ENCODE data around the gene TIPRL. TPM values are rescaled to one million over a fixed set of nuclear protein-coding genes. Genes with fewer than 3 reads are reported as not detected.
A peak's percentile ranks its signal among the peaks of the same experiment; 100 is the strongest.

Gene TIPRL
- total RNA-seq, result 10 to 100 TPM; 19.3 to 25.7 (median 21.7) TPM

DNA sequence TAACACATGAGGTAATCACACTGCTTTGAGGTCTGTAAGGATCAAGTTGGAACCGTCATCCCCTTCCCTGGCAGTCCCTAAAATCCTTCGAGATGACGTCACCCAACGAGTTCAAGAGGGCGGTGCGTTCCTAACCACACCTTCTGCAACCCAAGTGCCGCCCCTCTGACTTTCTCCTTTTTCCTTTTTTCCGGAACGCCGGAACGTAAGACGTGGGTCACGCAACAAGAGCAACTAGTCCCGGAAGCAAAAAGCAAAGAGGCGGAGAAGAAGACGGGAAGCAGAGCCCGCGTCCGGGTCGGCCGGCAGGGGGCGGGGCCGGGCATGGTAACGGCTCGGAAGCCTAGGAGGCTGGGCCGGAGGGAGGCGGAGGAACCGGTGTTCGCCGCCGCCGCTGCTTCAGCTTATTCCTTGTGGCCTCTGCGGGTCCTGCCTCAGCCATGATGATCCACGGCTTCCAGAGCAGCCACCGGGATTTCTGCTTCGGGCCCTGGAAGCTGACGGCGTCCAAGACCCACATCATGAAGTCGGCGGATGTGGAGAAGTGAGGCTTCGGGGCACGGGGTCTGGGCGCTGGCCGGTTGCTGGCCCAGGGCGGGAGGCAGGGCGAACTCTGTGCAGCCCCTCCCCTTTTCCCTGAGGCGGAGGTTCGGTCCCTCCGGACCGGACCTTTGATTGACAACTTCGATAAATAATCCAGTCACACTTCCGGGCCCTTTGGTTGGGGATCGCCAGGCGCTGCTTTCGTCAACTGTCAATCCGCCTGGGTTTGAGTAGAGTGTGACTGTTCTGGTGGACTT is at the start of gene TIPRL:
TSS of gene TIPRL (plus strand) at position 325 of the 800 bp plus-strand sequence. CDS start at position 441, 116 bp downstream.
- TF ChIP-seq POLR2A (IDR thresholded peaks at IDR 0.05), result peak; percentile 27 to 84
- TF ChIP-seq, protein P1, sequence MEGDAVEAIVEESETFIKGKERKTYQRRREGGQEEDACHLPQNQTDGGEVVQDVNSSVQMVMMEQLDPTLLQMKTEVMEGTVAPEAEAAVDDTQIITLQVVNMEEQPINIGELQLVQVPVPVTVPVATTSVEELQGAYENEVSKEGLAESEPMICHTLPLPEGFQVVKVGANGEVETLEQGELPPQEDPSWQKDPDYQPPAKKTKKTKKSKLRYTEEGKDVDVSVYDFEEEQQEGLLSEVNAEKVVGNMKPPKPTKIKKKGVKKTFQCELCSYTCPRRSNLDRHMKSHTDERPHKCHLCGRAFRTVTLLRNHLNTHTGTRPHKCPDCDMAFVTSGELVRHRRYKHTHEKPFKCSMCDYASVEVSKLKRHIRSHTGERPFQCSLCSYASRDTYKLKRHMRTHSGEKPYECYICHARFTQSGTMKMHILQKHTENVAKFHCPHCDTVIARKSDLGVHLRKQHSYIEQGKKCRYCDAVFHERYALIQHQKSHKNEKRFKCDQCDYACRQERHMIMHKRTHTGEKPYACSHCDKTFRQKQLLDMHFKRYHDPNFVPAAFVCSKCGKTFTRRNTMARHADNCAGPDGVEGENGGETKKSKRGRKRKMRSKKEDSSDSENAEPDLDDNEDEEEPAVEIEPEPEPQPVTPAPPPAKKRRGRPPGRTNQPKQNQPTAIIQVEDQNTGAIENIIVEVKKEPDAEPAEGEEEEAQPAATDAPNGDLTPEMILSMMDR (IDR thresholded peaks at IDR 0.05), result peak; percentile 43 to 68 (median 54)
- Histone ChIP-seq H3K36me3 (no peaks in the 10 kb centered on the region), H3K4me1 (peaks cover 7 to 10% of the 10 kb centered on the region in 2 donors), H3K4me3 (replicated peaks in 1 of 3) (peak within 1 kb of the TSS; percentile 46 to 87 (median 69)), H3K27ac (peak within 1 kb of the TSS; percentile 77 to 91 (median 86)), H3K27me3 (no peaks in the 10 kb centered on the region), H3K9me3 (no peaks in the 10 kb centered on the region)
- WGBS, 2 donors, result 0% methylated on average over 36 to 46 of the region's 56 CpGs
- intact Hi-C loops (cut with DNase I), result no loop called here
- peak; percentile 97 for DNase-seq

DNA sequence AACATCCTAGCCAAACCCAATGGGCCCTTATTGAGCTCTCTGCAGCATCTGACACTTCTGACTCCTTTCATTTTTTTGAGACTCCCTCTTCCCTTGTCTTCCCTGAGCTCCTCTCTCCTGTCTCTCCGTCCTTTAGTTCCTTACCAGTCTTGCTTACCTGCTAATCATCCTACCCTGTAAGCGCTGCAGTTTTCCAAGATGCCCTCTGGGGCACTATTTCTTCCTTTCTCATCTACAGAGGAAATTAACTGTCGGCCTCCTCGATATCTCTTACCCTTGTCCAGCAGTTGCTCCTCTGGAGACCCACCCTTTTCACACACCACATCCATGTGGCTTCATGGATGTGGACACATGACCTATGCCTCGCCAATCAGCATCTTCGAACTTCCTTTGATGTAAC is 48.8 kb upstream of the TIPRL start:
- intact Hi-C loops (cut with DNase I), result no loop called here
- H3K9me3 ChIP-seq, result no peaks in the 10 kb centered on the region
- WGBS, 2 donors, result 93 to 94% methylated on average over 6 of the region's 6 CpGs
- H3K4me1 ChIP-seq, result peaks cover 0 to under 1% of the 10 kb centered on the region in 2 donors
- no peaks in the 10 kb centered on the region for H3K36me3 ChIP-seq
- H3K27ac ChIP-seq, result no peak overlapping the region
- H3K27me3 ChIP-seq, result no peaks in the 10 kb centered on the region
- no peak overlapping the region for H3K4me3 ChIP-seq (replicated peaks in 1 of 3)
- no peak for TF ChIP-seq POLR2A (IDR thresholded peaks at IDR 0.05)
- TF ChIP-seq, protein P1 (IDR thresholded peaks at IDR 0.05), result no peak
- DNase-seq, result no peak

DNA sequence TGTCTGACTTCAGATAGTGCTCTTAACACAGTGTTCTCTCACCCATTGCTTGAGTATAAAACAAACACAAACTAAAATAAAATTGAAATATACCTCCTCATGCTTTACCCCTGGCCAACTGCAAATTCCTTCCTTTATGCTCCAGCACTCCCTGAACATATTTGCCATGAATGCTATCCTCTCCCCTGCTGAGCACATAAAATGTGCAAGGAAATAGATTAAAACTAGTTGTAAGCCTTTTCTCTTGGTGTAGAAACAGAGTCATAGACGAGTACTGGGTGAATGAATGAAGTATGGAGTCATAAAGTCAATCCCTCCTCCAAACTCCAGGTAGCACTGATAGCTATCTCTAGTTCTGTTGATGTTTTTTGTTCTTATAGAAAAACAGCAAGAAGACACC is 44.6 kb upstream of the TIPRL start:
- no peak overlapping the region for H3K27ac ChIP-seq

DNA sequence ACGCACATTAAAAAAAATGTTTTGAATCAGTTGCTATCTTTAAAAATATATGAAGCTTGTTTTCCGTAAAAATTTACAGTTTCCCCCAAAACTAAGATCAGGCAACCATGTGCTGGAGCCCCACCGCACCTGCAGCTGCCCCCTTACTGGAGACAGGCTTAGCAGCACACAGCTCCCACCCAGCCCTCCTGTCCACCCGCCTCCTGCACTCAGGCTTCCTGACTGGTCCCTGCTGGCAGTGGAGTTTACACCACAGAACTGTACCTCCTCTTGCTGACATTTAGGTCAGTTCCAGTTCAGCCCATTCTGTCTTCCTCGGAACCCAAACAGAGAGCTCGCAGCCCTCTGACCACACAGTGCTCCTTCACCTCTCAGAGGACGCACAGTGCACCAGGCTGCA is 44.1 kb upstream of the TIPRL start:
- intact Hi-C loops (cut with DNase I), result no loop called here
- no peaks in the 10 kb centered on the region for H3K27me3 ChIP-seq
- no peaks in the 10 kb centered on the region for H3K36me3 ChIP-seq
- no peak for TF ChIP-seq POLR2A (IDR thresholded peaks at IDR 0.05)
- TF ChIP-seq, protein P1 (IDR thresholded peaks at IDR 0.05), result no peak
- H3K4me3 ChIP-seq (replicated peaks in 1 of 3), result no peak overlapping the region
- no peak for DNase-seq
- H3K9me3 ChIP-seq, result no peaks in the 10 kb centered on the region
- no peak overlapping the region for H3K27ac ChIP-seq
- H3K4me1 ChIP-seq, result peaks cover 8 to 14% of the 10 kb centered on the region in 2 donors
- WGBS, 2 donors, result 85 to 91% methylated on average over 7 of the region's 7 CpGs

More for the DNA sequence above, 44.6 kb upstream of the TIPRL start:
- H3K4me1 ChIP-seq, result peaks cover 8 to 14% of the 10 kb centered on the region in 2 donors
- no peaks in the 10 kb centered on the region for H3K27me3 ChIP-seq
- 76 to 79% methylated on average over 1 of the region's 1 CpG for WGBS, 2 donors
- DNase-seq, result no peak
- H3K36me3 ChIP-seq, result no peaks in the 10 kb centered on the region
- intact Hi-C loops (cut with DNase I), result no loop called here
- no peak overlapping the region for H3K4me3 ChIP-seq (replicated peaks in 1 of 3)
- TF ChIP-seq, protein P1 (IDR thresholded peaks at IDR 0.05), result no peak
- TF ChIP-seq POLR2A (IDR thresholded peaks at IDR 0.05), result no peak
- no peaks in the 10 kb centered on the region for H3K9me3 ChIP-seq

Data from thyroid gland (tissue), 4 donors.